K562 (cell line): Measurements from ENCODE around the gene DAGLA. TPM values are rescaled to one million over a fixed set of nuclear protein-coding genes. Genes with fewer than 3 reads are reported as not detected.
A peak's percentile ranks its signal among the peaks of the same experiment; 100 is the strongest.

Source experiments
- BHLHE40 ChIP-seq: IDR thresholded peaks from 2 replicates; pipeline ENCODE4 v1.6.1; 2011; ENCODE audit warnings: low read length, improper control_type of control experiment
- CREB1 ChIP-seq, 2 experiments: sonication (generic) in 1 of 2; formaldehyde crosslinking in 1 of 2; IDR thresholded peaks; 2 replicates each; pipeline versions ENCODE4 v1.6.1 to v1.8.0; 2012 to 2022; ENCODE audit warnings: inconsistent platforms in 1 of 2, mild to moderate bottlenecking in 1 of 2, missing genetic modification reagents in 1 of 2, moderate library complexity in 1 of 2
- DACH1 ChIP-seq: fragments of 450-650 bp; IDR thresholded peaks from 2 replicates; pipeline ENCODE4 v1.6.1; 2018; ENCODE audit not compliant: partially characterized antibody
- DIDO1 ChIP-seq: fragments of 450-650 bp; IDR thresholded peaks from 2 replicates; pipeline ENCODE4 v1.6.1; 2016; ENCODE audit warnings: low read depth, missing biosample characterization, missing genetic modification characterization
- E2F3 ChIP-seq: fragments of 250-450 bp; sonication (Bioruptor Pico); IDR thresholded peaks from 2 replicates; pipeline ENCODE4 v1.4.0; 2020; ENCODE audit warnings: mild to moderate bottlenecking
- EWSR1 ChIP-seq: fragments of 450-650 bp; IDR thresholded peaks from 2 replicates; pipeline ENCODE4 v1.6.1; 2018; ENCODE audit warnings: borderline replicate concordance, mild to moderate bottlenecking, low read depth, moderate library complexity; ENCODE audit not compliant: partially characterized antibody
- ILK ChIP-seq: fragments of 450-650 bp; IDR thresholded peaks from 2 replicates; pipeline ENCODE4 v1.6.1; 2016; ENCODE audit warnings: missing genetic modification characterization, low read depth, mild to moderate bottlenecking, missing compliant biosample characterization, moderate library complexity, borderline replicate concordance
- LCOR ChIP-seq: sonication (generic); formaldehyde crosslinking; IDR thresholded peaks from 2 replicates; pipeline ENCODE4 v1.8.0; 2022; ENCODE audit warnings: mild to moderate bottlenecking, missing genetic modification reagents
- MAFK ChIP-seq: IDR thresholded peaks from 2 replicates; pipeline ENCODE4 v1.6.1; 2011; ENCODE audit warnings: low read length, improper control_type of control experiment
- NCOA2 ChIP-seq, 2 experiments: fragments of 450-650 bp; IDR thresholded peaks; 2 replicates each; pipeline ENCODE4 v1.6.1; 2018; ENCODE audit warnings: mild to moderate bottlenecking in 2 of 2, moderate library complexity in 1 of 2; ENCODE audit not compliant: partially characterized antibody in 2 of 2
- NELFE ChIP-seq: IDR thresholded peaks from 2 replicates; pipeline ENCODE4 v1.6.1; 2011; ENCODE audit warnings: mild to moderate bottlenecking; ENCODE audit not compliant: insufficient read depth, insufficient read length
- NONO ChIP-seq, 2 experiments: fragments of 200-400 bp in 1 of 2; fragments of 450-650 bp in 1 of 2; formaldehyde crosslinking in 1 of 2; IDR thresholded peaks; 2 replicates each; pipeline ENCODE4 v1.6.1; 2017; ENCODE audit warnings: low read depth in 2 of 2, mild to moderate bottlenecking in 2 of 2, moderate library complexity in 2 of 2, low read length in 1 of 2
- OTX1 ChIP-seq: fragments of 450-650 bp; formaldehyde crosslinking; IDR thresholded peaks from 2 replicates; pipeline ENCODE4 v1.4.0; 2022; ENCODE audit warnings: mild to moderate bottlenecking
- POLR2B ChIP-seq: fragments of 450-650 bp; IDR thresholded peaks from 2 replicates; pipeline ENCODE4 v1.6.1; 2018; ENCODE audit warnings: low read depth; ENCODE audit not compliant: partially characterized antibody
- PPARD ChIP-seq: fragments of 250-450 bp; sonication (Bioruptor Pico); IDR thresholded peaks from 2 replicates; pipeline ENCODE4 v1.8.0; 2022; ENCODE audit warnings: inconsistent platforms, mild to moderate bottlenecking, moderate library complexity
- RBBP5 ChIP-seq: fragments of 200-600 bp; sonication (generic); IDR thresholded peaks from 2 replicates; pipeline ENCODE4 v1.6.1; 2012; ENCODE audit warnings: borderline replicate concordance, mild to moderate bottlenecking, low read length, control low read depth, inconsistent platforms; ENCODE audit not compliant: insufficient read depth, poor library complexity, severe bottlenecking
- SAFB2 ChIP-seq: fragments of 200-400 bp; formaldehyde crosslinking; IDR thresholded peaks from 2 replicates; pipeline ENCODE4 v1.6.1; 2018; ENCODE audit warnings: borderline replicate concordance, low read length, low read depth, moderate library complexity; ENCODE audit not compliant: severe bottlenecking
- SMARCA4 ChIP-seq: fragments of 450-650 bp; IDR thresholded peaks from 2 replicates; pipeline ENCODE4 v1.6.1; 2016
- TAF9B ChIP-seq: fragments of 450-650 bp; IDR thresholded peaks from 2 replicates; pipeline ENCODE4 v1.6.1; 2018; ENCODE audit warnings: mild to moderate bottlenecking; ENCODE audit not compliant: partially characterized antibody
- TBP ChIP-seq: optimal IDR thresholded peaks from 2 replicates; pipeline ENCODE3; 2011; ENCODE audit warnings: low read depth, low read length, improper control_type of control experiment
- ZNF165 ChIP-seq: fragments of 250-450 bp; sonication (Bioruptor Pico); IDR thresholded peaks from 2 replicates; pipeline ENCODE4 v1.4.0; 2020; ENCODE audit warnings: borderline replicate concordance
- ZNF184 ChIP-seq: sonication (generic); formaldehyde crosslinking; IDR thresholded peaks from 2 replicates; pipeline ENCODE4 v1.5.0; 2020; ENCODE audit warnings: missing genetic modification reagents
- polyA plus RNA-seq, 8 experiments: library from polyadenylated mRNA; depleted of rRNA in 4 of 8; stranded (reverse) in 5 of 8; unstranded in 3 of 8; fragments of >200 nt; fragmentation: Nextera tagmentation in 2 of 8; fragmentation: Illumina TruSeq in 1 of 8; extraction: Ambion mirVana in 2 of 8; extraction: Trizol in 1 of 8; gene quantifications; 2 replicates each; pipeline versions ENCODE4 v1.2.1 to v1.2.3, GENCODE V29; 2011 to 2014; ENCODE audit warnings: inconsistent platforms in 1 of 8, missing spikeins in 1 of 8
- total RNA-seq, 7 experiments: library from RNA; depleted of rRNA in 6 of 7; stranded (reverse); fragments of >200 nt in 6 of 7; fragmentation: Illumina TruSeq in 2 of 7; extraction: Trizol in 2 of 7; gene quantifications; 2 replicates each; pipeline versions ENCODE4 v1.2.1 to v1.2.3, GENCODE V29; 2011 to 2021; ENCODE audit warnings: low replicate concordance in 1 of 7
- TF ChIP-seq, protein P1 (sequence below): sonication (generic); formaldehyde crosslinking; IDR thresholded peaks from 2 replicates; pipeline ENCODE4 v1.8.0; 2022; ENCODE audit warnings: mild to moderate bottlenecking, missing genetic modification reagents
- TF ChIP-seq, protein P2 (sequence below): fragments of 450-650 bp; IDR thresholded peaks from 2 replicates; pipeline ENCODE4 v1.6.1; 2016; ENCODE audit warnings: mild to moderate bottlenecking
- TF ChIP-seq, protein P3 (sequence below): sonication (generic); formaldehyde crosslinking; IDR thresholded peaks from 2 replicates; pipeline ENCODE4 v1.8.0; 2022; ENCODE audit warnings: mild to moderate bottlenecking, low read depth, missing genetic modification reagents

DAGLA gene
- total and polyA plus RNA-seq, 9 of the 15 experiments (the other 6 are each of a cell fraction or from before 2014, with no cell fraction given) = 0.03 to 0.16 (median 0.04) TPM; not detected in 4

GRCh38 chr11:61679893-61680621, at the start of gene DAGLA (continued):
- TF ChIP-seq, protein P1, sequence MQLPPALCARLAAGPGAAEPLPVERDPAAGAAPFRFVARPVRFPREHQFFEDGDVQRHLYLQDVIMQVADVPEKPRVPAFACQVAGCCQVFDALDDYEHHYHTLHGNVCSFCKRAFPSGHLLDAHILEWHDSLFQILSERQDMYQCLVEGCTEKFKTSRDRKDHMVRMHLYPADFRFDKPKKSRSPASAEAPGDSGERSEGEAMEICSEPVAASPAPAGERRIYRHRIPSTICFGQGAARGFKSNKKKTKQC (CRISPR knock-in tag) = no peak
- TF ChIP-seq RBBP5 (no peak), NCOA2 (IDR thresholded peaks at IDR 0.05; ENCODE audit: partially characterized antibody in 2 of 2) (no peak), EWSR1 (no peak), ZNF184 (CRISPR knock-in tag) (no peak), TAF9B (no peak), NELFE (no peak), SMARCA4 (no peak), ILK (tag) (no peak), CREB1 (IDR thresholded peaks at IDR 0.05) (peak; percentile 28; the same call in 1 of the 2 replicates), CREB1 (CRISPR knock-in tag; IDR thresholded peaks at IDR 0.05) (no peak), DACH1 (no peak), LCOR (no peak), POLR2B (no peak), TBP (no peak), NONO (IDR thresholded peaks at IDR 0.05; ENCODE audit: low read depth in 2 of 2, low read length in 1 of 2) (no peak), OTX1 (CRISPR knock-in tag) (no peak), E2F3 (CRISPR knock-in tag) (no peak), ZNF165 (CRISPR knock-in tag) (no peak), PPARD (no peak), MAFK (no peak), BHLHE40 (peak; percentile 39; the same call in 1 of the 2 replicates), SAFB2 (no peak), DIDO1 (tag) (no peak)
- TF ChIP-seq, protein P2, sequence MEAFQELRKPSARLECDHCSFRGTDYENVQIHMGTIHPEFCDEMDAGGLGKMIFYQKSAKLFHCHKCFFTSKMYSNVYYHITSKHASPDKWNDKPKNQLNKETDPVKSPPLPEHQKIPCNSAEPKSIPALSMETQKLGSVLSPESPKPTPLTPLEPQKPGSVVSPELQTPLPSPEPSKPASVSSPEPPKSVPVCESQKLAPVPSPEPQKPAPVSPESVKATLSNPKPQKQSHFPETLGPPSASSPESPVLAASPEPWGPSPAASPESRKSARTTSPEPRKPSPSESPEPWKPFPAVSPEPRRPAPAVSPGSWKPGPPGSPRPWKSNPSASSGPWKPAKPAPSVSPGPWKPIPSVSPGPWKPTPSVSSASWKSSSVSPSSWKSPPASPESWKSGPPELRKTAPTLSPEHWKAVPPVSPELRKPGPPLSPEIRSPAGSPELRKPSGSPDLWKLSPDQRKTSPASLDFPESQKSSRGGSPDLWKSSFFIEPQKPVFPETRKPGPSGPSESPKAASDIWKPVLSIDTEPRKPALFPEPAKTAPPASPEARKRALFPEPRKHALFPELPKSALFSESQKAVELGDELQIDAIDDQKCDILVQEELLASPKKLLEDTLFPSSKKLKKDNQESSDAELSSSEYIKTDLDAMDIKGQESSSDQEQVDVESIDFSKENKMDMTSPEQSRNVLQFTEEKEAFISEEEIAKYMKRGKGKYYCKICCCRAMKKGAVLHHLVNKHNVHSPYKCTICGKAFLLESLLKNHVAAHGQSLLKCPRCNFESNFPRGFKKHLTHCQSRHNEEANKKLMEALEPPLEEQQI = no peak
- TF ChIP-seq, protein P3, sequence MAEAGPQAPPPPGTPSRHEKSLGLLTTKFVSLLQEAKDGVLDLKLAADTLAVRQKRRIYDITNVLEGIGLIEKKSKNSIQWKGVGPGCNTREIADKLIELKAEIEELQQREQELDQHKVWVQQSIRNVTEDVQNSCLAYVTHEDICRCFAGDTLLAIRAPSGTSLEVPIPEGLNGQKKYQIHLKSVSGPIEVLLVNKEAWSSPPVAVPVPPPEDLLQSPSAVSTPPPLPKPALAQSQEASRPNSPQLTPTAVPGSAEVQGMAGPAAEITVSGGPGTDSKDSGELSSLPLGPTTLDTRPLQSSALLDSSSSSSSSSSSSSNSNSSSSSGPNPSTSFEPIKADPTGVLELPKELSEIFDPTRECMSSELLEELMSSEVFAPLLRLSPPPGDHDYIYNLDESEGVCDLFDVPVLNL = no peak
